ENCODE measurements around the gene MAP2K7.
A peak's percentile ranks its signal among the peaks of the same experiment; 100 is the strongest.

Gene MAP2K7

GRCh38 chr19:7867092-7867844, 36.4 kb upstream of the MAP2K7 start:
- DNase-seq, result no peak

DNA sequence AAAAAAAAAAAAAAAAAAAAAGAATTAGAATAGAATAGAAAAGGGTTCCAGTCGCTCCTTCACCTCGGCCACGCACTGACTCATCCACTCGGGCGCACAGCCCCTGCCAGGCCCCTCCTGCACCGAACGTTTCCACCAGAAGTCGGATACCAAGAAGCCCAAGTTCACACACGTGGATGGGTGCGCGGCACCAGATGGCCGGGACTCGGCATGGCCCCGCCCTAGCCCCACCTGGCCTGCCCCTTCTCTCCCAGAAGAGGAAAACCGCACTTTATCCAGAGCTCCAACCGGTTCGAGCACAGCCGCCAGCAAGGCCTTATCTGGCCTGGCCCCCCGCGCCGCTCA, 35.4 kb upstream of the MAP2K7 start:
- DNase-seq, result no peak

- no peak for DNase-seq
Measured at GRCh38 chr19:7868671-7869452, 34.8 kb upstream of the MAP2K7 start.

- DNase-seq, result no peak
Measured at GRCh38 chr19:7869453-7869909, 34.2 kb upstream of the MAP2K7 start.

GRCh38 chr19:7869910-7870511, 33.7 kb upstream of the MAP2K7 start:
- no peak for DNase-seq

- peak; percentile 19 for DNase-seq
Measured at GRCh38 chr19:7870571-7871436, 32.9 kb upstream of the MAP2K7 start.

- no peak for DNase-seq
Measured at GRCh38 chr19:7871437-7872305, 32.0 kb upstream of the MAP2K7 start.

DNA sequence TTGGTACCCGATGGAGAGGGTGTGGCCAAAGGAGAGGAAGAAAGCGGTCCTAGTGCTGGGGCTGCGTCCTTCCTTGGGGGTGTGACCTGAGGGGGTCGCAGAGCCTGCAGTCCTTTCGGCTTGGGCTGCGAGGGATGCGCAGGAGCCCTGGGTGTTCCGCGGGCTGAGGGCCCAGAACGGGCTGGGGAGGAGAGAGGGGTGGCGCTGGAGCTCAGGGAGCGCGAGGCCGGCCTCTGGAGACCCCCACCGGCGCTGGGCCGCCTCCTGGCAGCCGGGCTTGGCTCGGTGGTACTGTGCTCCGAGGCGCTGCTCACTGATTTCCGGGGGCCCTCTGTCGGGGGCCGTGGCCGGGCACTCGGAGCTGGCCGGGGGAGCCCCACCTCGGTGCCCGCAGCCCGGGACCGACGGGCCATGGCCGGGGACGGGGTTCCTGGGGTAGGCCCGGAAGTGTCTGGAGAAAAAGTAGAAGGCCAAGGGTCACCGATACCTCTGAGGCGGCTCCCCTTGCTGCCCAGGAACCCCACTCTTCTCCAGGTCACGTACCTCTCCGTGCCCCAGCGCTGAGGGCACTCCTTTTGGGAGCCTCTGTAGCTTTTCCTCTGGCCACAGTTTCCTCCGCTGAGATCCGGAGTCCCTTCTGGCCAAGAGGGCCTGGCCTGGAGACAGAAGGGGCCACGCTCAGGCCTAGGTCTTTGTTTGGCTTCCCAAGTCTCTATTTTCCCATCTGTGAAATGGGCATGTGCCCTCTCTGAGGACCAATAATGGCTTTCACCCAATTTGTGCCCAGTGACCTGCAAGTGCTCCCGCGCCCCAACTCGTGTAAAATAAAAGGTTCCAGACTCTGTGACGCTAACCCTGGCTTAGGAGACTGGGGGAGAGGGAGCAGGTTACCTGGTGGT, 31.1 kb upstream of the MAP2K7 start:
- no peak for DNase-seq

- peak; percentile 19 for DNase-seq
Measured at GRCh38 chr19:7873304-7874075, 30.2 kb upstream of the MAP2K7 start.

- DNase-seq, result peak; percentile 94
Measured at GRCh38 chr19:7874076-7874896, 29.4 kb upstream of the MAP2K7 start, which contains the start of gene PRR36. PRR36 (minus strand) TSS chr19:7874390; CDS start chr19:7873689, 701 bp downstream.

GRCh38 chr19:7874897-7875273, 28.8 kb upstream of the MAP2K7 start:
- DNase-seq, result no peak

DNA sequence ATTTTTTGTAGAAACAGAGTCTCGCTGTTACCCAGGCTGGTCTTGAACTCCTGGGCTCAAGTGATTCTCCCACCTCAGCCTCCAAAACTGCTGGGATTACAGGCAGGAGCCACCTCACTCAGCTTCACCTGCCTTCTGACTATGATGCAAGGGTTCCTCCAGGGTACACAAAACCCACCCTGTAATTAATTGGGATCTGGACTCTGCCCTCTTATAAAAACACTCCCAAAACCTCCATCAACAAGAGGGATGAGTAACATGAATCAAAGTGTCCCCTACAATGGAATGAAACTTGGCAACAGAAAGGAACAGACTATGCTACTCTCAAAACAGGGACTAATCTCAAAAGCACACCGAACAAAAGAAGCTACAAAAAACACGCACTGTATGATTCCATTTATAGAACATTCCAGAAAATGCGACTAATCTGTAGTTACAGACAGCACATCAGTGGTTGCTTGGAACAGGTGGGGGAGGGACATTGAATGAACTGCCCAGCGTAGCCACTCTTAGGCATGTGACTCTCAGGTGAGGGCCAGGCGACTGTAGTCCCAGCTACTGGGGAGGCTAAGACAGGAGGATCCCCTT, 26.3 kb upstream of the MAP2K7 start:
- no peak for DNase-seq

DNA sequence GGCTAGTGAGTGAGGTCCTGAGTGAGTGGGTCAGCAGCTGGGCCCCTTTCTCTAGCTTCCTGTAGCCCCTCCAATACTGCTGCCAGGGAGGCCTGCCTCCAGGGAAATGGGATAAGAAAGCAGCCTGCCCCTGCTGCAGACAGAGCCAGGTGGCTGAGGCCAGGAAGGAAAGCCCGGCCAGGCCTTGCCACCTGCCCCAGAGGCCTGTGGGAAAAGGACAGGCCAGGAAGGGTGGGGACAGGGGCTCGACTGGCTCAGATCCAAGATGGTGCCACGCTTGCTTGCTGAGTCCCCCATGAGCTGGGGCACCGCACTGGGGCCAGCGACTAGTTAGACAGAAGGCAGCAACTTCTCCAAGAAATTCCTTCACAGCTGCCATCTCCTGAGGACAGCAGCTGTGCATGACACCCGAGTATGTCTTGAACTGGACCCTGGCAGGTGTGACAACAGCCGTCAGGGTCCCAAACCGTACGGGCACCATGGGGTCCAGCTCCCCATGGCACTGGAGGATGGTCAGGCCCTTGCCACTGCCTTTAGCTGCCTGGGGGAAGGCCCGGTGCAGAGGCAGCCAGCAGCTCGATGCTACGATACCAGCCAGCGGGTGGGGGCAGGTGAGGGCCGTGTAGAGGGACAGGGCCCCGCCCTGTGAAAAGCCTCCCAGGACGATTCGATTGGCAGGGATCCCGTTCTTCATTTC, 24.4 kb upstream of the MAP2K7 start:
- DNase-seq, result no peak

GRCh38 chr19:7879836-7880235, 23.8 kb upstream of the MAP2K7 start:
- no peak for DNase-seq

DNA sequence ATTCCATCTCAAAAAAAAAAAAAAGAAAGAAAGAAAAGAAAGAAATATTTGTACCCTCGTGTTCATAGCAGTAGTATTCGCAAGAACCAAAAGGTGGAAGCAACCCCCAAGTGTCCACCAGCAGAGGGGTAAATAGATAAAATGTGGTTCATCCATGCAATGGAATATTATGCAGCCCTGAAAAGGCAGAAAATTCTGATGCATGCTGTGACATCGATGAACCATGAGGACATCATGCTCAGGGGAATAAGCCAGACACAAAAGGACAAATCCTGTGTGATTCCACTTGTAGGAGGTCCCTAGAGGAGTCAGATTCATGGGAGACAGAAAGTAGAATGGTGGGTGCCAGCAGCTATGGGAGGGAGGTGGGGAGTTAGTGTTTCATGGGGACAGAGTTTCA, 21.8 kb upstream of the MAP2K7 start:
- DNase-seq, result no peak

DNA sequence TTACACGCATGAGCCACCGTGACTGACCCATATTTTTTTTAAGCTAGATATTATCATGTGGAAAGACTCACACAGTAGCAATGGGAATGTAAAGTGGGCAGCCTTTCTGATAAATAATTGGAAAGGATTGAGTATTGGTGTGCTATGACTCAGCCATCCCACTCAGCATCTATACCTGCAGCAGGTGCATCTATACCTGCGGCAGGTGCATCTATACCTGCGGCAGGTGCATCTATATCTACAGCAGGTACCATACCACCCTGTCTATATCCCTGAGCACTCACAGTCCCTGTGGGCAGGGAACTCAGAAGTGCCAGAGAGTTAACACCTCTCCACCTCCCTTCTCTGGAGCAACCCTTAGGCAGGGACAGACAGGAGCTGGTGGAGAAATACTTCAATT, 20.6 kb upstream of the MAP2K7 start:
- no peak for DNase-seq

DNA sequence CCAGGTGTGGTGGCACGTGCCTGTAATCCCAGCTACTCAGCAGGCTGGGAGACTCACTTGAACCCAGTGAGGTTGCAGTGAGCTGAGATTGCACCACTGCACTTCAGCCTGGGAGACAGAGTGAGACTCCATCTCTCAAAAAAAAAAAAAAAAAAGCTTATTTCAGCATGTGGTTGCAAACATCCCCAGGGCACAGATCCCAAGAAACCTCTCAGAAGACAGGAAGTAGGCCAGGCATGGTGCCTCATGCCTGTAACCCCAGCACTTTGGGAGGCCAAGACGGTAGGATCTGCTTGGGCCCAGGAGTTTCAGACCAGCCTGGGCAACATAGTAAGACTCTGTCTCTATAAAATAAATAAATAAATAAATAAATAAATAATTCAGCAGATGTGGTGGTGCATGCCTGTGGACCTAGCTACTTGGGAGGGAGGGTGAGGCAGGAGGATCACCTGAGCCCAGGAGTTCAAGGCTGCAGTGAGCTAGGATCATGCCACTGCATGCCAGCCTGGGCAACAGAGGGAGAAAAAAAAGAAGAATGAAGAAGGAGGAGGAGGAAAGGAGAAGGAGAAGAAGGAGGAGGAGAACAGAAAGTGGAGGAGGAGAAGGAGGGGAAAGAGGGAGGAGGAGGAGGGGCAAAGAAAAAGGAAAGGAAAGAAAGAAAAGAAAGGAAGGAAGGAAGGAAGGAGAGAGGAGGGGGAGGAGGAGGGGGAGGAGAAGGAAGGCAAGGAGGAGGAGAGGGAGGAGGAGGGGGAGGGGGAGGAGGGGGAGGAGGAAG, 19.7 kb upstream of the MAP2K7 start:
- DNase-seq, result no peak
